HG03432 (cell line): Measurements from ENCODE around the gene S1PR3.

ENCODE experiments used
- ATAC-seq: cut with Tn5 transposase; IDR thresholded peaks from one replicate; pipeline ENCODE4 v1.9.1; 2021; ENCODE audit warnings: mild to moderate bottlenecking, moderate library complexity; ENCODE audit not compliant: unreplicated experiment

The S1PR3 gene

GRCh38 chr9:89008055-89008743 is 16.9 kb downstream of the S1PR3 start:
- no peak for ATAC-seq

- ATAC-seq, result no peak
Measured at GRCh38 chr9:89008744-89009545, 17.7 kb downstream of the S1PR3 start.

GRCh38 chr9:89009546-89009840 is 18.2 kb downstream of the S1PR3 start:
- ATAC-seq, result no peak

GRCh38 chr9:89010056-89010455 is 18.8 kb downstream of the S1PR3 start:
- no peak for ATAC-seq

GRCh38 chr9:89010526-89011111 is 19.4 kb downstream of the S1PR3 start:
- ATAC-seq, result no peak

- no peak for ATAC-seq
Measured at GRCh38 chr9:89011683-89012082, 20.4 kb downstream of the S1PR3 start.

- no peak for ATAC-seq
Measured at GRCh38 chr9:89012294-89013042, 21.2 kb downstream of the S1PR3 start.

- ATAC-seq, result no peak
Measured at GRCh38 chr9:89013660-89014059, 22.4 kb downstream of the S1PR3 start.

GRCh38 chr9:89014153-89014552 is 22.9 kb downstream of the S1PR3 start:
- ATAC-seq, result no peak

GRCh38 chr9:89015336-89015735 is 24.1 kb downstream of the S1PR3 start:
- ATAC-seq, result no peak

- no peak for ATAC-seq
Measured at GRCh38 chr9:89020754-89021153, 29.5 kb downstream of the S1PR3 start.

- ATAC-seq, result no peak
Measured at GRCh38 chr9:89021154-89021803, 30.0 kb downstream of the S1PR3 start.

- no peak for ATAC-seq
Measured at GRCh38 chr9:89022001-89022759, 30.9 kb downstream of the S1PR3 start.

- ATAC-seq, result no peak
Measured at GRCh38 chr9:89022902-89023301, 31.6 kb downstream of the S1PR3 start.

GRCh38 chr9:89023740-89024139 is 32.5 kb downstream of the S1PR3 start:
- no peak for ATAC-seq

GRCh38 chr9:89024727-89025126 is 33.5 kb downstream of the S1PR3 start:
- no peak for ATAC-seq

GRCh38 chr9:89025553-89025952 is 34.3 kb downstream of the S1PR3 start:
- no peak for ATAC-seq

- ATAC-seq, result no peak
Measured at GRCh38 chr9:89026876-89027275, 35.6 kb downstream of the S1PR3 start.

- ATAC-seq, result no peak
Measured at GRCh38 chr9:89029788-89030187, 38.5 kb downstream of the S1PR3 start.

- no peak for ATAC-seq
Measured at GRCh38 chr9:89032173-89032572, 40.9 kb downstream of the S1PR3 start.
